HG03460 (cell line): ENCODE data around the gene C3orf80.
A peak's percentile ranks its signal among the peaks of the same experiment; 100 is the strongest.
"Not testable (repeated sequence)": the region's sequence is repeated elsewhere in the genome, so short reads cannot be mapped to it uniquely, and the experiment has no call there.

Source experiments
- ATAC-seq: cut with Tn5 transposase; IDR thresholded peaks from one replicate; pipeline ENCODE4 v1.9.1; 2021; ENCODE audit not compliant: unreplicated experiment

C3orf80 gene

GRCh38 chr3:160210799-160211221, 14.4 kb upstream of the C3orf80 start:
- no peak for ATAC-seq

- ATAC-seq, result no peak
These were observed 12.0 kb upstream of the C3orf80 start for GRCh38 chr3:160213191-160213590.

- no peak for ATAC-seq
These were observed 7.5 kb upstream of the C3orf80 start for GRCh38 chr3:160217675-160218074.

GRCh38 chr3:160218136-160218535, 7.1 kb upstream of the C3orf80 start:
- no peak for ATAC-seq

GRCh38 chr3:160220038-160220437, 5.2 kb upstream of the C3orf80 start:
- ATAC-seq, result no peak

- ATAC-seq, result no peak
These were observed 4.2 kb upstream of the C3orf80 start for GRCh38 chr3:160221019-160221418.

GRCh38 chr3:160224256-160224655, 966 bp upstream of the C3orf80 start:
- no peak for ATAC-seq

- no peak for ATAC-seq
These were observed 429 bp upstream of the C3orf80 start for GRCh38 chr3:160224811-160225175.

GRCh38 chr3:160226026-160226907, 1.0 kb downstream of the C3orf80 start:
- peak; percentile 20 for ATAC-seq

GRCh38 chr3:160227419-160227818, 2.2 kb downstream of the C3orf80 start:
- ATAC-seq, result no peak

- no peak for ATAC-seq
These were observed 6.8 kb downstream of the C3orf80 start for GRCh38 chr3:160232014-160232413.

GRCh38 chr3:160240719-160241118, 15.5 kb downstream of the C3orf80 start:
- not testable (repeated sequence) for ATAC-seq

GRCh38 chr3:160245261-160245800, 20.1 kb downstream of the C3orf80 start:
- ATAC-seq, result no peak

GRCh38 chr3:160247766-160248165, 22.5 kb downstream of the C3orf80 start:
- ATAC-seq, result no peak

GRCh38 chr3:160253298-160253697, 28.1 kb downstream of the C3orf80 start:
- ATAC-seq, result no peak

- ATAC-seq, result no peak
These were observed 32.4 kb downstream of the C3orf80 start for GRCh38 chr3:160257606-160258005.

GRCh38 chr3:160259589-160259988, 34.4 kb downstream of the C3orf80 start:
- no peak for ATAC-seq

- ATAC-seq, result no peak
These were observed 35.5 kb downstream of the C3orf80 start for GRCh38 chr3:160260587-160261270.

- no peak for ATAC-seq
These were observed 39.9 kb downstream of the C3orf80 start for GRCh38 chr3:160265088-160265487.
